Activated CD4-positive, alpha-beta T cell treated with anti-CD3 and anti-CD28 coated beads, Interleukin-2, Interleukin-6, amounts not matched to agents 100 ng/mL and 50 ng/mL, durations not matched to agents 16 hours and 8 hours (primary cell): ENCODE results near the gene TOX2.

Experiments
- DNase-seq: peaks from one replicate; pipeline ENCODE4 v3.0.0-alpha.2; 2020

The TOX2 gene

GRCh38 chr20:44066645-44067606 lies 152.3 kb downstream of the TOX2 start:
- DNase-seq: no peak

- no peak for DNase-seq
Observed at GRCh38 chr20:44067650-44068081, 153.0 kb downstream of the TOX2 start.

GRCh38 chr20:44068316-44069201 lies 153.9 kb downstream of the TOX2 start:
- DNase-seq: no peak

DNA sequence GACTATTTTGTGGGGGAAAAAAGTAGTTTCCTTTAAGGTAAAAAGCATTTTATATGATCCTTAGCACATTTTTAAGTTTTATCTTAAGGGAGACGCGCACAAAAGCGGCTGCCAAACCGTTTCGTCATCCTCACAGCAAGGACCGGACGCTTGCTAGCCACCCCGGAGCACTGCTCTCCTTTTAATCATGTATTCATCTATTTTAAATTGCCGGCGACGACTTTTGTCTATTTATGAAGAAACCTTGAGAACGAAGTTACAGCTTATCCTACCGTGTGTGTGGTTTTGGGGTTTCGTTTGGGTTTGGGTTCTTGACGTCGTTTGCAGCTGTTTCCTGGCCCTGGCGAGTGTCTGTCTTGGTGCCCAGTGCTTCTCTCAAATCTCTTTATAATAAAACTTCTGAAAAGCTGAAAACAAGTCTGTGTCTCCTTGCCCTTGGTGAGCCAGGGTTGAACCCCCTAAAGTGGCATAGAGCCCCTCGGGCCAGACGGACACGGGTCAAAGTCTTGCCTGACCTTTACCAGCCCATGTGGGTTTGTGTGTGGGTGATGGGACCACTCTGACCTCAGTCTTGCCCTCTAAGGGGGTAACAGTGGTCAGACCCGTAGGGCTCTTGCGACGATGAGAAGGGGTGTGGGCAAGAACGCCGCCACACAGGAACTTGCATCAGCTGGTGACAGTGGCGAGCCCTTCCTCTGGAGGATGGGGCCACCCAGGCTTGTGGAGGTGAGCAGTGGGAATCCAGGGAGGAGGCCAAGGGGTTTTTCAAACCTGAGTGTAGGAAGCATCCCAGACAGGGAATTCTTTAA lies 154.8 kb downstream of the TOX2 start:
- DNase-seq: peak; percentile 72

GRCh38 chr20:44070139-44070900 lies 155.7 kb downstream of the TOX2 start:
- DNase-seq: no peak

- DNase-seq: no peak
Observed at GRCh38 chr20:44071057-44071456, 156.4 kb downstream of the TOX2 start.

GRCh38 chr20:44071526-44072111 lies 157.0 kb downstream of the TOX2 start:
- no peak for DNase-seq

DNA sequence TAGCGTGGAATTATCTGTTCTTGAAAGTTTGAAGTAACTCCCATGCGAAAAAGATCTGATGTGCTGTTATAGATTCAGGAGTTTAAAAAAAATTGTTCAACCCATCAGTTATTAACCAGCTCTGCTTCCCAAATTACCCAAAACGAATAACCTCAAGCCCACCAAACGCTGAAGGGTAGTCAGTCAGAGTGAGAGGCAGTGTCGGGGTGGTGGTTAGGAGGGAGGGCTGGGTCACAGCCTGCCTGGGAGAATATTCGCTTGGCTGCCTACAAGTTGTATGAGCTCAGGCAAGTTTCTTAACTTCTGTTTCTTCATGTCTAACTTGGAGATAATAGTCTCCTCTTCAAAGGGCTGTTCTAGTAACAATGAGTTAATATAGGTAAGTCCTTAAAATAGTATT lies 157.7 kb downstream of the TOX2 start:
- DNase-seq: no peak

GRCh38 chr20:44073011-44073674 lies 158.5 kb downstream of the TOX2 start:
- DNase-seq: no peak

DNA sequence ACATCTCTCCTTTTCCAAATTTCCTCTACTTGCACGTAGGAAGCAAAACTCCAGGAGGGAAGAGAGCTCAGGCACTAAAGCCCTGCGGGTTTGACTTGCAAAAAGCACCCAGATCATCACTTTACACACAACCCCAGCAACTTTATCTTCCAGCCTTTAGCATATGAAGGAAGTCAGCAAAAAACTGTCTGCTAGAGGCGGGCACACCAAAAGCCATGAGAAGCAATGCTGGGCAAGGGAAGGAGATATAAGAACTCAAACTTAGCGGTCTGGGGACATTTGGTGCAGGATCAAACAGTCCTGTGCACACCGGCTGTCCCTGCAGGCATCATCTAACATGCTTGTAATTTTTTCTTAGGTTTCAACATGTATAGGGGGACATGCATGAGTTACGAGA lies 159.0 kb downstream of the TOX2 start:
- no peak for DNase-seq

GRCh38 chr20:44074252-44075151 lies 159.8 kb downstream of the TOX2 start:
- no peak for DNase-seq

DNA sequence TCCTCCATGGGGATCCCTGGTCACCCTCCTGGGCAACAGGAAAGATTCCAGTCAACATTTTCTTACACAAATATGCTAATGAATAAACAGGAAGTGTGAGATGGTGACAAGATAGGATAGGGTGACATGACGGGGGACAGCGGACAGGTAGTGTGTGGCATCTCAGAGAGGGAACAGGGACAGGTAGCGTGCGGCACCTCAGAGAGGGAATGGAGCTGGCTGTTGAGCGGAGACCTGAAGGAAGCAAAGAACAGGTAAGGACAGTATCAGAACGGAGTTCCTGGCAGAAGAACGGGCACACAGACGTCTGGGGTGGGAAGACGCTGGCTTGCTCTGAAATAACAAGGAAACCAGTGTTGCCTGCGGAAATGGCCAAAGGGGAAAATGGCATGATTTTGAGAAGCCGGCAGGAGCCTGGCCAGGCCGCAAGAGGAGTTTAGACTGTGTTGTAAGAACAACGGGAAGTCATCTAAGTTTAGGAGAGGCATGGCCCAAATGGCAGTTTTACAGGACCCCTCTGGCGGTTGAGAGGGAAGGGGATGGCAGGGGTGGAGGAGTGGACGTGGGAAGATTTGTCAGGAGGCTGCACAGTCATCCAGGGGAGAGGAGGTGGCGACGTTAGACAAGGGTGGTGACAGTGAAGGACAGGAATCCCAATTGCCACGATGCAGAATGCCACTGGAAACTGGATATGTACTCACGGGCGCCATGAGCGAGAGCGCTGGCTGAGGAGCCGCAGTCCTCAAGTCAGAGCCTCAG lies 160.7 kb downstream of the TOX2 start:
- no peak for DNase-seq

- DNase-seq: no peak
Observed at GRCh38 chr20:44075950-44076232, 161.2 kb downstream of the TOX2 start.

DNA sequence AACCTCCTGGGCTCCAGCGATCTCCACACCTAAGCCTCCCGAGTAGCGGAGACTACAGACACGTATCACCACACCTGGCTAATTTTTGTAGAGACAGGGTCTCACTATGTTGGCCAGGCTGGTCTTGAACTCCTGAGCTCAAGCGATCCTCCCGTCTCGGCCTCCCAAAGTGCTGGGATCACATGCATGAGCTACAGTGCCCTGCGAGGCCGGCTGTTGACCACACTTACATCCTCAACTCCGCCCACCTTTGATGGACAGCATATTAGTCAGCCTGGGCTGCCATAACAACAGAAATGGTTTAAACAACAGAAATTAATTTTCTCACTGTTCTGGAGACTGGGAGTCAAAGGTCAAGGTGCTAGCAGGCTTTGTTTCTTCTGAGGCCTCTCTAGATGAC lies 164.6 kb downstream of the TOX2 start:
- no peak for DNase-seq

GRCh38 chr20:44080064-44080463 lies 165.4 kb downstream of the TOX2 start:
- no peak for DNase-seq

GRCh38 chr20:44080646-44081267 lies 166.1 kb downstream of the TOX2 start:
- DNase-seq: peak; percentile 85

- DNase-seq: no peak
Observed at GRCh38 chr20:44081476-44081875, 166.8 kb downstream of the TOX2 start.

GRCh38 chr20:44081888-44082287 lies 167.2 kb downstream of the TOX2 start:
- DNase-seq: no peak
